Neural cell (in vitro differentiated cells): Measurements from ENCODE around the gene MAML3. TPM values are rescaled to one million over a fixed set of nuclear protein-coding genes. Genes with fewer than 3 reads are reported as not detected.

Source experiments
- H2AFZ ChIP-seq: fragments of 200-600, 300-800 bp; sonication (generic), shearing (Covaris generic); 2 replicates; pipeline ENCODE4 v1.6.0; 2014; ENCODE audit warnings: low read depth, mild to moderate bottlenecking, antibody characterized with exemption, low read length, moderate library complexity
- H3F3A ChIP-seq: fragments of 200-600 bp; shearing (Covaris generic); 2 replicates; pipeline ENCODE4 v1.6.1; 2016; ENCODE audit warnings: mild to moderate bottlenecking, moderate library complexity, mixed read lengths, antibody characterized with exemption, low read length; ENCODE audit not compliant: insufficient read depth, poor library complexity, severe bottlenecking
- H3K27ac ChIP-seq: fragments of 200-600, 300-800 bp; sonication (generic), shearing (Covaris generic); 2 replicates; pipeline ENCODE4 v1.5.1; 2014; ENCODE audit warnings: mild to moderate bottlenecking, low read length, moderate library complexity
- H3K27me3 ChIP-seq: fragments of 300-800, 200-600 bp; sonication (generic), shearing (Covaris generic); 2 replicates; pipeline ENCODE4 v1.6.0; 2014; ENCODE audit warnings: mild to moderate bottlenecking, low read depth, low read length, moderate library complexity; ENCODE audit not compliant: insufficient read depth
- H3K36me3 ChIP-seq: fragments of 300-800, 200-600 bp; sonication (generic), shearing (Covaris generic); 2 replicates; pipeline ENCODE4 v1.5.1; 2014; ENCODE audit warnings: mild to moderate bottlenecking, antibody characterized with exemption, low read length, moderate library complexity; ENCODE audit not compliant: insufficient read depth
- H3K4me2 ChIP-seq: fragments of 300-800, 200-600 bp; sonication (generic), shearing (Covaris generic); 2 replicates; pipeline ENCODE4 v1.6.0; 2014; ENCODE audit warnings: mild to moderate bottlenecking, low read length
- H3K4me3 ChIP-seq: fragments of 300-800, 200-600 bp; sonication (generic), shearing (Covaris generic); 2 replicates; pipeline ENCODE4 v1.5.1; 2014; ENCODE audit warnings: mild to moderate bottlenecking, low read length, moderate library complexity
- H3K79me2 ChIP-seq: fragments of 200-600 bp; shearing (Covaris generic); replicated peaks from 2 replicates; pipeline ENCODE4 v1.6.0; 2014; ENCODE audit warnings: mild to moderate bottlenecking, low read length, moderate library complexity; ENCODE audit not compliant: insufficient read depth
- H3K9ac ChIP-seq: fragments of 300-800, 200-600 bp; sonication (generic), shearing (Covaris generic); 2 replicates; pipeline ENCODE4 v1.6.1; 2016; ENCODE audit warnings: mild to moderate bottlenecking, low read length, mixed read lengths
- H3K9me2 ChIP-seq: fragments of 200-600 bp; shearing (Covaris generic); 2 replicates; pipeline ENCODE4 v1.6.1; 2016; ENCODE audit warnings: mild to moderate bottlenecking, low read length, mixed read lengths; ENCODE audit not compliant: insufficient read depth
- H3K9me3 ChIP-seq: fragments of 200-600, 300-800 bp; sonication (generic), shearing (Covaris generic); 2 replicates; pipeline ENCODE4 v1.6.1; 2016; ENCODE audit warnings: mild to moderate bottlenecking, mixed run types, low read length, moderate library complexity, mixed read lengths
- H4K20me1 ChIP-seq: fragments of 200-600 bp; shearing (Covaris generic); 2 replicates; pipeline ENCODE4 v1.6.1; 2016; ENCODE audit warnings: mild to moderate bottlenecking, mixed run types; ENCODE audit not compliant: insufficient read depth
- CTCF ChIP-seq: fragments of 450-650 bp; IDR thresholded peaks from 2 replicates; pipeline ENCODE4 v1.5.1; 2014; ENCODE audit warnings: antibody characterized with exemption, mild to moderate bottlenecking, moderate library complexity; ENCODE audit not compliant: poor library complexity, severe bottlenecking
- EP300 ChIP-seq: fragments of 450-650 bp; conservative IDR thresholded peaks from 2 replicates; pipeline ENCODE4 v1.6.1; 2014; ENCODE audit warnings: antibody characterized with exemption, mild to moderate bottlenecking, moderate library complexity; ENCODE audit not compliant: poor library complexity, severe bottlenecking
- EZH2 ChIP-seq: fragments of 200-600, 300-800 bp; shearing (Covaris generic), sonication (generic); IDR thresholded peaks from 2 replicates; pipeline ENCODE4 v1.6.1; 2014; ENCODE audit warnings: antibody characterized with exemption, low read length, borderline replicate concordance, mild to moderate bottlenecking; ENCODE audit not compliant: insufficient read depth, poor library complexity, severe bottlenecking
- MXI1 ChIP-seq: fragments of 450-650 bp; conservative IDR thresholded peaks from 2 replicates; pipeline ENCODE4 v1.6.1; 2014; ENCODE audit warnings: antibody characterized with exemption, mild to moderate bottlenecking; ENCODE audit not compliant: poor library complexity, severe bottlenecking
- POLR2AphosphoS5 ChIP-seq: IDR thresholded peaks from 2 replicates; pipeline ENCODE4 v1.6.1; 2012
- RAD21 ChIP-seq: fragments of 450-650 bp; conservative IDR thresholded peaks from 2 replicates; pipeline ENCODE4 v1.6.1; 2014; ENCODE audit warnings: antibody characterized with exemption, mild to moderate bottlenecking, moderate library complexity
- REST ChIP-seq: IDR thresholded peaks from 2 replicates; pipeline ENCODE4 v1.6.1; 2012; ENCODE audit warnings: borderline replicate concordance
- SMC3 ChIP-seq: fragments of 450-650 bp; conservative IDR thresholded peaks from 2 replicates; pipeline ENCODE4 v1.6.1; 2014; ENCODE audit warnings: antibody characterized with exemption, mild to moderate bottlenecking, moderate library complexity; ENCODE audit not compliant: poor library complexity
- TAF1 ChIP-seq: IDR thresholded peaks from 2 replicates; pipeline ENCODE4 v1.6.1; 2012; ENCODE audit warnings: low read depth
- polyA plus RNA-seq: library from polyadenylated mRNA; depleted of rRNA; stranded (reverse); fragments of >200 nt; gene quantifications from 2 replicates; pipeline ENCODE4 v1.2.3, GENCODE V29; 2014

The MAML3 gene
- polyA plus RNA-seq, 1 donor from 2014 or later, result 10.2 TPM

GRCh38 chr4:139880841-139881240, 273.1 kb downstream of the MAML3 start:
- Histone ChIP-seq H3K27me3 (no peaks in the 10 kb centered on the region), H3K79me2 (no peaks in the 10 kb centered on the region), H3F3A (no peaks in the 10 kb centered on the region), H3K9ac (no peak overlapping the region), H3K4me3 (no peak overlapping the region), H2AFZ (no peak overlapping the region), H3K36me3 (no peaks in the 10 kb centered on the region), H3K27ac (no peak overlapping the region), H3K9me2 (no peaks in the 10 kb centered on the region), H4K20me1 (no peaks in the 10 kb centered on the region), H3K4me2 (no peak overlapping the region), H3K9me3 (no peaks in the 10 kb centered on the region)
- TF ChIP-seq TAF1, result no peak
- TF ChIP-seq POLR2AphosphoS5, result no peak
- TF ChIP-seq EP300, result no peak
- TF ChIP-seq SMC3, result no peak
- TF ChIP-seq MXI1, result no peak
- no peak for TF ChIP-seq RAD21
- no peak for TF ChIP-seq REST
- TF ChIP-seq EZH2, result no peak
- TF ChIP-seq CTCF, result no peak

- H3K27ac ChIP-seq, result no peak overlapping the region
- TF ChIP-seq REST, result no peak
- TF ChIP-seq RAD21, result no peak
- no peak for TF ChIP-seq EP300
- TF ChIP-seq SMC3, result no peak
- no peak for TF ChIP-seq POLR2AphosphoS5
- TF ChIP-seq TAF1, result no peak
- no peak for TF ChIP-seq CTCF
- no peak for TF ChIP-seq EZH2
- H3K36me3 ChIP-seq, result no peaks in the 10 kb centered on the region
- no peaks in the 10 kb centered on the region for H3K27me3 ChIP-seq
- H3K79me2 ChIP-seq, result no peaks in the 10 kb centered on the region
- no peak overlapping the region for H3K4me3 ChIP-seq
- H2AFZ ChIP-seq, result no peak overlapping the region
- no peaks in the 10 kb centered on the region for H3K9me2 ChIP-seq
- H3K4me2 ChIP-seq, result no peak overlapping the region
- no peaks in the 10 kb centered on the region for H3K9me3 ChIP-seq
- H4K20me1 ChIP-seq, result no peaks in the 10 kb centered on the region
- no peak overlapping the region for H3K9ac ChIP-seq
- H3F3A ChIP-seq, result no peaks in the 10 kb centered on the region
Measured at GRCh38 chr4:139878050-139878449, 275.9 kb downstream of the MAML3 start.
